Measurements from ENCODE around the gene ZNF827.

The ZNF827 gene

DNA sequence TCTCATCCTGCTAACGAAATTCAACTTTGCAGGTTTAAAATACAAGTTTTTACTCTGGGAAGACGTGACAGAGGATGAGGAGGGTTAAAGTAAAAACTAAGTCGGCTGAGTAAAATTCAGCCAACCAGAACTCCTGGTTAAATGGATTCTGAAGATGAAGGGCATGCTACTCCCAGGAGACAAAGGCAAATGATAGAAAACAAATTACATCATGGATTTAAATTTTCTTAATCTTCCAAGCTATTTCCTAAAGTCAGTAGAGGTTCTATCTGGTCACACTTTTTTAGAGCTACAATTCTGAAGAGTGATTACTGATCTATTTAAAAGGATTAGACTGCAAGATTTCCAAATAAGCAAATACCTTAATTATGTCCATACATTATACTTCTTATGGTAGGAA lies 47.9 kb downstream of the ZNF827 start:
- DNase-seq (ENCODE audit: low read depth in 1 of 2, low spot score in 1 of 2): no peak

DNA sequence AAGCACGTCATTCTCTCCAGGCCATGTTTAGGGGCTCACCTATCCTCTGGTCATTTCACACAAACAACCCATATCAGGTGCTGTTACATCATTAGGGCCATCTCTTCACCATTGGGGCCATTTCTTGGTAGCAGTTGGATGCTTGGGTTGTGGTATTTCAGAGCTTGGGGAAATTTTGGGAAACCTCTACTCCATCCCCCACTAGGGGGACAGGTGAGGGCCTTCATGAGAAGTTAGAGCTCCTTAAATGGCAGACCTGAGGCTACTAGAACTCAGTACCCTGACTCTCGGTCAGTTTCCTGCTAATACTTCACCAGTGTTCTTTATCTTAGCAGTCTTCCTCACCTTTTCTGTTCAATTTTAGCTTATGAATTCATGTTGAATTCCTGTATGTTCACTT lies 50.2 kb downstream of the ZNF827 start:
- DNase-seq (ENCODE audit: low read depth in 1 of 2, low spot score in 1 of 2): no peak

DNA sequence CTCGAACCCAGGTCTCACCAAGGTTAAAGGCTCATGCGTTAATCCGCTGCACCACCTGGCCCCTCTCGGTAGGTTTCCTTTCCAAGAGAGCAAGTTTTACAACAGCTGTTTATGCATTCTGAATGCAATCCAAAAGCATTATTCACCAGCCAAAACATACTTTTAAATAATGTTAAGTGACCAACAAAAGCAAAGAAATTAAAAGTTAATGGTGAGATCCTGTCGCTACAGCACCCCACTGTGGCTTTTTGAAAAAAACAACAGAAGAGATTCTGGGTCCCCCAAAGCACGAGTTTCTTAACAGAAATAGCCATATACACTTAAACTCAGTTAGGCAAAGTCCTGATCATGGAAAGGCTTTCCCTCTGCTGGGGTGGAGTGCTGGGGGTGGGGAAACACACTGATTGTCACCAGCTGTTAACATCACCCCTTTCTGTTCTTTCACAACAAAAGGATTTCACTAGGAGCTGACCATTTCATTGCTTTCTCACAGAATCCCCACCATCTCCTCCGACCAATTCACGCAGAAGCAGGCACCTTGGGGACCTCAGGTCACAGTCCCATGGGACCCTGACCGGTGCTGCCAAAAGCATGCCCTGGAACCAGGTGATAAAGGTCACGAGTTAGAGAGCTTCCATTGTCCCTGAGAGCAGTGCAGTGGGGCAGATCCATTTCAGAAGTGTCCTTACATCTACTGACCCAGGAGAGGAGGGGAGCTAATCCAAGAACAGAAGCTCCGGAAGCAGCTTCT lies 51.2 kb downstream of the ZNF827 start:
- no peak for DNase-seq (ENCODE audit: low read depth in 1 of 2, low spot score in 1 of 2)

DNA sequence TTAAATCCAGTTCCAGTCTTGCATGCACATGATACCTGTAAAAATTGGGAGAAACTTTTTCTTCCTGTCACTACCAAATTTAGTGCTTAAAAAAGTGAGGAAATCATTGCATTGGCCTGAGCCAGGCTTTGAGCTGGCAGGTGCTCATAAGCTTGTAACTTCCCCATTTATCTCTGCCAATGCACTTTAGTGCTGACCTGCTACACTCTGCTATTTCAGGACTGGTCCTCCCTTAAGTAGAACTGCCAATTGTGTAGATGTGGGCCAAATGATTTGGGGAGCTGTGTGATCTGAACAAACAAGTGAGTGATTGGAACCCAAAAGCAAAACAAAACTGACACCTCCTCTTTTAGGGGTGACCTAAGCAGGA lies 51.8 kb downstream of the ZNF827 start:
- DNase-seq (ENCODE audit: low read depth in 1 of 2, low spot score in 1 of 2): no peak

GRCh38 chr4:145885666-145886065 lies 53.0 kb downstream of the ZNF827 start:
- DNase-seq (ENCODE audit: low read depth in 1 of 2, low spot score in 1 of 2): no peak

DNA sequence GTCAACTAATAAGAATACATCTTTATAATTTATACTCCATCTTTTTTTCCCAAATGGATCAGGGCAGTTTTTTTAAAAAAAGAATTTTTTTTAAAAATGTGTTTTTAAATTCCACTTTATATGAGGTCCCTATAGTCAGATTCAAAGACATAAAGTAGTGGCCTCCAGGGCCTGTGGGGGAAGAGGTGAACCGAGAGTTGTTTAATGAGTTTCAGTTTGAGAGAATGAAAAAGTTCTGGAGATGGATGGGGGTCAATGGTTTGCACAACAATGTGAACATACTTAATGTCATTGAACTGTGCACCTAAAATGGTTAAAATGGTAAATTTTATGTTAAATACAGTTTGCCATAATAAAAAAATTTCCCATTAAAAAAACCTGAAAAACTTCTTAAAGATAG lies 53.8 kb downstream of the ZNF827 start:
- no peak for DNase-seq (ENCODE audit: low read depth in 1 of 2, low spot score in 1 of 2)

DNA sequence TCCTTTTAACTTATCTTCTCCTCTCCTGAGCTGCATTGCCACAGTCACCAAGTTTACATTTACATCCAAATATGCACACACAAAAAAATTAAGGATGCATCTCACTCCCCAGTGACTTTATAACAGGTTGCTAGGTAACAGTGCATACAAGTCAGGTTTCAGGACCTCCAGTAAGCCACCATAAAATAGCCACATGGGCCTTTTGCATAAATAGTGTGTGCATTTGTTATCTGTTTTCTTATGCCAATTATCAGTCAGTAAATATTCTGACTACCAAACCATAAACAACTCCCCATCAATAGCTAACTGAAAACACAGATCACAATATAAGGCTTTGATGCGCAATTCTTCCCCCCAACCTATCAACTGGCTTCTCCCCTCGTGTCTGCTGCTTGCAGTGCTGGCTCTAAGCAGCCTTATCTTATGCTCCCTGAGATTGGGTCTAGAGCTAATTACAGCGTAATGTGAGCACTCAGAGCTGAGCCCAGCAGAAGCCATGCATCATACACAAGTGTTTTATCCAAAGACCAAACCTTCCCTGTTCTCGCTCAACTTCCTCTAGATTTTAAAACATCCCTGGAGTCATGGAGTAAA lies 55.4 kb downstream of the ZNF827 start:
- DNase-seq (ENCODE audit: low read depth in 1 of 2, low spot score in 1 of 2): no peak

DNA sequence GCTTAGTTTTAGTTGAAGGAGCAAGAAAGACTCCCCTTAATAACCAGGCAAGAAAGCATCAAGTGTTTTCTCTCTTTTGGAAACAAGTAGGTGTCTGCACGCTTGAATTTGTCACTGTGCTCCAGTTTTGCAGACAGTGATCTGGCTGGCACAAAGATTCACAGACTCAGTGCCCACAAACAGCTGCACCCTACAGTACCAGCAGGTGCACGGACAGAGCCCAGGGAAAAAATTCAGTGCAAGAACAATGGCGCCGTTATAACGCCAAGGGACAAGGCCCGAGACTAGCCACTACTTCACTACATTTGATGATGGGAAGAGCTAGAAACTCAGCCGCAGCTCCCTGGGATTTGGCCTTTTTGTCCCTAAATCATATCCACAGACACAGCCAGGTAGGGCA lies 56.0 kb downstream of the ZNF827 start:
- DNase-seq (ENCODE audit: low read depth in 1 of 2, low spot score in 1 of 2): no peak

GRCh38 chr4:145881989-145882388 lies 56.6 kb downstream of the ZNF827 start:
- DNase-seq (ENCODE audit: low read depth in 1 of 2, low spot score in 1 of 2): no peak

DNA sequence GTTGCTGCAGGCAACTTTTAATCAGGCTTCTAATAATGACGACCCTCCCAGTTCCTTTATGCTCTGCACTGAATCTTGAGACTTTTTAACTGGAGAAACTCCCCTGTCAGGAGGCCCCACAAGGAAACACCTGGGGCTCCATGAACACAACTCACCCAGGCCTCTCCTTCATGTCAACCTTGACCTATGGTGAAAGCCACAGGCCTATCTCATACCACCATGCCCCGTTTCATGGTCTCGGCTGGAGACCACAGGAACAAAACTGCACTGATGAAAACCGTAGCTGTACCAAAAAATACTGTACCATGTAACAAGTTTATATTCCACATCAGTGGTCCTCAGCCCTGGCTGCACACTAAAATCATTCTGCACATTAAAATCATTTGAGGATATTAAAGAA lies 57.0 kb downstream of the ZNF827 start:
- DNase-seq (ENCODE audit: low read depth in 1 of 2, low spot score in 1 of 2): no peak

GRCh38 chr4:145880355-145880960 lies 58.2 kb downstream of the ZNF827 start:
- DNase-seq (ENCODE audit: low read depth in 1 of 2, low spot score in 1 of 2): no peak

DNA sequence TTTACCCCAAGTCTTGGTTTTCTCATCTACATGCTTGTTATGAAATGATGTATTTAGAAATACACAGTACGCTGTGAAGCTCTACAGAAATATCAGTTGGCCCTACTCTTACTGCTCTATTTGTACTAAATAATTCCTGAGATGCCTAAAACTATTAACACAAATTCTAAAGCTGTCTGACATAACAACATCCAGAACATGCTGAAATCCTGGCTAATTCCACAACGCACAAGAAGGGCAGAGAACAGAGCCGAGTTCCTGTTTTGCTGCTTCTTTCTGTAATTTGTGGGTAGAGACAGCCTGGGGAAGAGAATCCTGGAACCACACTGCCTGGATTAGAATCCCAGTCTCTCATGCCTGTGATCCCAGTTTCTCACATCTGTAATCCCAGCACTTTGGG lies 59.0 kb downstream of the ZNF827 start:
- no peak for DNase-seq (ENCODE audit: low read depth in 1 of 2, low spot score in 1 of 2)

- DNase-seq (ENCODE audit: low read depth in 1 of 2, low spot score in 1 of 2): no peak
Measured at GRCh38 chr4:145878501-145879435, 59.9 kb downstream of the ZNF827 start.

DNA sequence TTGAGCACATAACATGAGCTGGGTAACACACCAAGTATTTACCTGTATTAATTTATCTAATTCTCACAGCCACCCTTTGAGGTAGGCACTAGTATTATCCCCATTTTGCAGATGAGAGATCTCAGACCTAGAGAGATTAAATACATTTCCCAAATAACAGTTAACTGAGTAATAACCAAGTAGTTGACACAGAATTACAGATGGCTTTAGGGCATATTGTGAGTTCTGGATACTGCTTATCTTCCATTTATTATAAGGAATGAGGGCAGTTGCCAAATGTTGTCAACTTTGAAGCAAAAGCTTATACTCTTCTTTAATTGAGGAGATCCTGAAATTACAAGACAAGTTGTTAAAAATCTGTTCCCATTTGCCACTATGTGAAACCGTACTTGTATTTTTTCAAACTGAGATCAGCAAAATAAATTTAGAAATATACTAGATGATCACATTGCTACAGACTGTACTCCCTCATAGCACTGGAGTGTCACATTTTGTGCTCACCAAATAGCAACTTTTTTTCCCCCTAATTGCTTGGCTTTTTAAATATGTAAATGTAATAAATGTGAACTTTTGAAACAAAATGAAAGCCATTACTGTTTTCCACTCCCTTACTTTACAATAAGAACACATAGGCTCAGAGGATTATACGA lies 62.0 kb downstream of the ZNF827 start:
- no peak for DNase-seq (ENCODE audit: low read depth in 1 of 2, low spot score in 1 of 2)

GRCh38 chr4:145873901-145874300 lies 64.7 kb downstream of the ZNF827 start:
- no peak for DNase-seq (ENCODE audit: low read depth in 1 of 2, low spot score in 1 of 2)

- DNase-seq (ENCODE audit: low read depth in 1 of 2, low spot score in 1 of 2): no peak
Measured at GRCh38 chr4:145871209-145871608, 67.4 kb downstream of the ZNF827 start.

GRCh38 chr4:145870155-145871020 lies 68.2 kb downstream of the ZNF827 start:
- DNase-seq (ENCODE audit: low read depth in 1 of 2, low spot score in 1 of 2): no peak

DNA sequence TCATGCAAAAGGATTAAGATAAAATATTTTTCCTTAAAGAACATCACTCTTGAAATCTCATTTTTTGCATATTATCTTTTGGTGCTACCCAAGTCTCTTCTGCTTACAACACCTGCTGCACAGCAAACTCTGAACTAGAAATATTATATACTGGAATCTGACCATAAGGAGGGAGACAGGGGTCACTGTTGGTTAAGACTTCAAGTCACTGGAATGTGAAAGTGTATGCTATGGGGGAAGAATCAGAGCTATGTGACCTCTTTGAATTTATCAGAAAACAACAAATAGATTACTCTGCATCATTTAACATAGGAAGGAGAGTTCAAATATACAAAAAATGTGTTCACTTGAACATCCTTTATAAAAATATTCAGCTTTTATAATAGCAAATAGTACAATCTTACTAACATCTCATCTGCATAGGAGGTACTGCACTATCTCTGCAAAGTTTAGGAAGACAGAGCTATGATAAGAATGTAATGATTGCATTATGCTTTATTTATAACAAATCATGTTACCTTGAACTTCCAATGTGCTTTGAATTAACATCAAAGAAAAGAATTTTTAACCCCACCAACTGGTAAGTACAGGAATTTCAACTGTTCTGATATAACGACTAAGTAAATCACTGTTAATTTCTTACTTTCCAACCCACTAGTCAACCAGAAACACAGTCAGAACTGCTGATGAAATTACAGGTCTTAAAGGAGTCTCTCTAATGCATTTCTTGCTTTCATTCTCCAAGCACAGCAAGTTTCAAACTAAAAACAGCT lies 69.8 kb downstream of the ZNF827 start:
- DNase-seq (ENCODE audit: low read depth in 1 of 2, low spot score in 1 of 2): no peak

GRCh38 chr4:145867406-145867805 lies 71.2 kb downstream of the ZNF827 start:
- no peak for DNase-seq (ENCODE audit: low read depth in 1 of 2, low spot score in 1 of 2)

Measured in activated T-helper 1 cell treated with anti-CD3 and anti-CD28 coated beads, Interleukin-2, amount 50 U/mL, for 16 hours (primary cell).